Hematopoietic multipotent progenitor cell (in vitro differentiated cells): ENCODE results near the gene TWF1. TPM values are rescaled to one million over a fixed set of nuclear protein-coding genes. Genes with fewer than 3 reads are reported as not detected.
"Not testable (repeated sequence)": the region's sequence is repeated elsewhere in the genome, so short reads cannot be mapped to it uniquely, and the experiment has no call there.

Experiments used
- DNase-seq, 3 donors: peaks; one replicate each; pipeline ENCODE4 v3.0.0-alpha.2; 2011 to 2015; ENCODE audit warnings: low read depth in 2 of 3, low spot score in 2 of 3
- total RNA-seq: library from RNA; depleted of rRNA; stranded (reverse); fragments of >200 nt; gene quantifications from one replicate; pipeline ENCODE4 v1.2.3, GENCODE V29; 2012

The TWF1 gene
- 9.4 TPM for total RNA-seq

GRCh38 chr12:43805860-43806736 is at the start of gene TWF1:
TSS of gene TWF1 (minus strand) at chr12:43806317. CDS start at chr12:43806245, 72 bp downstream.
- peak; percentile 75 to 86 (median 85) for DNase-seq

GRCh38 chr12:43852744-43853143 is 46.6 kb upstream of the TWF1 start:
- no peak for DNase-seq

DNA sequence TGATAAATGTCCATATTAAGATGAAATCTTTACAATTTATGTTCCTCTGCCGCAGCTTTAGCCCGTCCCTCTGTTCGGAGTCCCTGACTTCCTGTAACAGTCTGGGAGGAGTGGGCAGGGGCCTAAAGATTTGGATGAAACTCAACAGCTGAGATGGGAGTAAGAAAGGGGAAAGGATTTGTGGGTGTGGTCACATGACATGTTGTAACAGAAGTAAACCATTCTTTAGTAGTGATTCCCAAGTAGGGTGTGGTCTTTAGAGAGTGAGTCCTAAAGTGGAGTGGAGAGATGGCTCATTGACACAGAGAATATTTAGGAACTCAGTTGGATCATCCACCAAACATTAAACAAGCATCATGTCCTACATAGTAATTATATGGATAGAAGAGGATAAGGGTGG is 42.7 kb upstream of the TWF1 start:
- DNase-seq: no peak

- DNase-seq: no peak
Observed at GRCh38 chr12:43848226-43848507, 42.0 kb upstream of the TWF1 start.

GRCh38 chr12:43847425-43848225 is 41.5 kb upstream of the TWF1 start:
- not testable (repeated sequence) for DNase-seq

GRCh38 chr12:43842259-43842658 is 36.1 kb upstream of the TWF1 start:
- DNase-seq: no peak

GRCh38 chr12:43841253-43841652 is 35.1 kb upstream of the TWF1 start:
- DNase-seq: no peak

DNA sequence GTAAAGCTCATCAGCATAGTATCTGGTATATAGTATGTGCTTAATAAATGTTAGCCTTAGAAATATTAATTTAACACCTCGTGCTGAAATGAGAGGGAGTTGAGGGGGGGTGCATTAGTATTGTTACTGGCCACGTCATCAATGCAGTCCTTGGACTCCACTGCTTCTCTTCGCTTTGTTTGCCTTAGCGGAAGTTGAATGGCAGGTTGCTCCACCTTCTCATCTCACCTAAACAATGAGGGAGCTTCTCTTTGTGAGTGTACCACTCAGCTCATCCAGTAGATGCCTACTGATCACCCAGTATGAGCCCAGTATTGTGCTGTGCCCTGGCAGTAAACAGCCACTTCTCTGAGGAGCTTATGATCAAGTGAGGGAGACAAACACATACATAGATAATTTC is 34.2 kb upstream of the TWF1 start:
- DNase-seq: no peak

GRCh38 chr12:43836475-43836989 is 30.4 kb upstream of the TWF1 start:
- peak in 2 of 3 donors; percentile 30 to 63 for DNase-seq

DNA sequence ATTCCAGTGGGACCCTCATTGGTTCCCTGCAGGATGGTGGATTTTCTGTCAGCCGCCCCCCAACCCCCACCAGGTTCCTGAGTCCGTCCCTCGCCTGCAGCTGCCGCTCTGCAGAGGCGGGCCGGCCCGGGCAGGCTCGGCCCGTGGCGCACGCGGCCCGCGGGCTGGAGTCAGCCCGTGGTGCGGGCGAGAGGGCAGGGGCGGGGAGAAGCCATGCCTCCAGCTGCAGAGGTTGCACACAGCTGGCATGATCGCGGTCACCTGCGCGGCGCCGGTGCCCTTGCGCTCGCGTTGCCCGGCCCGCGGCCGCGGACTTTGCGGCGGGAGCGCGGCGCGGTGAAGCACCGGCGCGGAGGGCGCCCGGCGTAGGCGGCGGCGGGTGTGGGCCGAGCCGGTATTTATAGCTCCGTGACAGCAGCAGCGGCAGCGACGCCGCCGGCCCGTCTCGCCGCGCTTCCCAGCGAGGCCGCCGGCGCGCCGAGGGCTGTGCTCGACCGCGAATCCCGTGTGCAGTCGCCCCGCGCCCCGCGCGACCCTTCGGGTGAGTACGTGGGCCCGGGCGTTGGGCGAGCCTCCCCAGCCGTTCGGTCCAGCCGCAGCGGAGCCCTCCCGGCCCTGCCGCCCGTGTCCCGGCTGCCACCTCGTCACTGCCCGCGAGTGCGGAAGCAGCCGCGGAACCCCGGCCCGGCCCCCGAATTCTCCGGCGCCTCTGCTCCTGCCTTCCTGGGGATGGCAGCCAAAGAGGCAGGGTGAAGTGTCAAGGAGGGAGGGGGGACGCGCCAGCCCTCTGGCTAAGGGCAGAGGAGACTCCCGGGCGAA is 29.7 kb upstream of the TWF1 start, which contains the start of gene TMEM117:
TSS of gene TMEM117 (plus strand) at position 426 of the 819 bp plus-strand sequence.
- DNase-seq: peak; percentile 45 to 63 (median 61)

DNA sequence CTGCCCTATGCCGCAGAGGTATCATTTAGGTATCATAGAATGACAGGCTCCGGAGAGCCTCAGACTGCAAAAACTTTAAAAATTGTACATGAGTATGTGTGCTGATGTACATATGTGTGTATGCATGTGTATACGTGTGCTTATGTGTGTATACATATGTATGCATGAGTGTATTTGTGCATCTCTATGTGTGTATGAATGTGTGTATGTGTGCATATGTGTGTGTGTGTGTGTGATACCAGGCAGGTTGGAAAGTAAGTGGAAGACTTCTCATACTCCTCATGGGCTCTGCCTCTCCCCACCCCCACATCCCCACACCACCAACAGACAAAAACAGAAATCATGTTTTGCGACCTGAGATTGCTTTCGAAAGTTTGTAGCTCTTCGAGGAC is 29.1 kb upstream of the TWF1 start:
- DNase-seq: peak; percentile 7 to 26 (median 17)

- DNase-seq: peak; percentile 2 to 53 (median 17)
Observed at GRCh38 chr12:43832463-43833168, 26.5 kb upstream of the TWF1 start.

DNA sequence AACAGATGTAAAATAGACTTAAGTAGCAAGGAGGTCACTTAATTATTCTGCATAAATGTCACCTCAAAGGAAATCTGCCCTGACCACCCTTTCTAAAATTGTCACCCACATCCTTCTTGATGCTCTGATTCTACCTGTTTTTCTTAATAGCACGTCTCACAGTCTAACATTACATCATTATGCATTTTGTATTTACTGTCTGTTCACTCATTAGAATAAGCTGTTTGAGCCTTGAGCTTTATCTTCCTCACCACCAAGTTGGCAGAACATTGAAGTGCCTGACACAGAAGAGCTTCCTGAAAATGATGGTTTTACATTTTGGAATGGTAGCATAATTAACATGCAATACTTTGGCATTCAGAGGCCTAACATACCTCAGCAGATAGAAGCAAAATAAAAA is 21.0 kb upstream of the TWF1 start:
- DNase-seq: no peak

GRCh38 chr12:43826681-43827080 is 20.6 kb upstream of the TWF1 start:
- no peak for DNase-seq

DNA sequence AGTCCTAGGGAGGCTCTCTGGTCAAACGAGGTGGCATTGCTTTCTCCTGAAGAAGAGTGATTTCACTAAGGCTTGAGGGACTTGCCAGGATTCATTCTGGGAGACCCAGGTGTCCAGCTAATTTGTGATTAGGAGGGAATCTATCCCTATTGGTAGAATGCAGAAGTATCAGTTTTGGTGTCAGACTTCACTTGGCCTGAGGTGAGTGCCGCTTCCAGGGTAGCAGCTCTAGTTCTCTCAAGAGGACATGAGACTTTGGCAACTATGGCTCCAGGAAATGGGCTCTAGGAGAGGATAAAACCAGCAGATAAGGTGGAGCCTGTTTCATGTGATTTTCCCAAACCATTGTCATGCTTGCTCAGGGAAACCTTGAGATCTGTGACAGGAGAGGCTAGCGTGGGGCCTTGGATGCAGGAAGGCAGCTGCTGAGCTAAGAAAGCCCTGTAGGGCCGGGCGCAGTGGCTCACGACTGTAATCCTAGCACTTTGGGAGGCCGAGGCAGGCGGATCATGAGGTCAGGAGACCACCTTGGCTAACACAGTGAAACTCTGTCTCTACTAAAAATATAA is 18.2 kb upstream of the TWF1 start:
- DNase-seq: no peak

GRCh38 chr12:43816168-43816567 is 10.1 kb upstream of the TWF1 start:
- DNase-seq: no peak

- no peak for DNase-seq
Observed at GRCh38 chr12:43815416-43815815, 9.3 kb upstream of the TWF1 start.

- no peak for DNase-seq
Observed at GRCh38 chr12:43812926-43813325, 6.8 kb upstream of the TWF1 start.

DNA sequence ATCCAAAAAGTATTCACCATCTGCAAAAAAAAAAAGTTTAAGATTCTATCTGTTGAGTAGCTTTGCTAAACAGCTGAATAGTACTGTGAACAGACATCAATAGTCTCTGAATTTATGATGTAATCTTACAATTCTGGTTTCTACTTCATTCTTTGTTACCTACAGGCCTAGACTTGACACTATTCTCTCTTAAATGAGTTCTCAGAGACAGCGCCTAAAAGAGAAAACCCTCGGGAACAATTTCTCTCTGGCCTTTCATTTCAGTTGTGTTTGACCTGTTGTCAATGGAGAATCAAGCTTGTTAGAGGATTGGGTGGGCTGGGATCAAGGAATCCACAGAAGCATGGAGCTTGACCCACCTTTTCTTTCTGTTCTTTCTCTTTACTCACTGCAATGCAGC is 5.9 kb upstream of the TWF1 start:
- DNase-seq: no peak

DNA sequence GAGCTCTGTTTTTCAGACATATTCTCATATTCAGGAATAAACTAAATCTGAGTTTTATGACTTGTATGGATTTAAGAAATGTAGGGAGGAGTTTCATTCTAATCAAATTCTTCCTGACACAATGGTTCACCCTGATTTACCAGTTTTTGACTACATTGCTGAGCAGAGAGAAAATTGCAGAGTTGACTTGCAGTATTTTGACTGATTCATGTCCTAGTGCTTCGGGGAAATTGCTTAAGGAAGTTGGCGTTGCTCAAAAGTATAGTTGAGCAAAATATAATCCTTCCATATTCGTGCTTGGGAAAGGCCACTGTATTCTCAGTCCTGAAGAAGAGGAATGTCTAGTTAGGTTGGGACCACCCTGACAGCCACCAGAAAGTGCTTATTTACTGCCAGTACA is 1.3 kb upstream of the TWF1 start:
- no peak for DNase-seq
